SIG-M5 treated with dmso at 0.1 percent for 504 hours (cell line): ENCODE results near the gene FGFR2.

Source experiments
- DNase-seq: peaks from one replicate; lab custom pipeline; 2025; ENCODE audit not compliant: unreplicated experiment; lab: John Stamatoyannopoulos, UW

FGFR2 gene

DNA sequence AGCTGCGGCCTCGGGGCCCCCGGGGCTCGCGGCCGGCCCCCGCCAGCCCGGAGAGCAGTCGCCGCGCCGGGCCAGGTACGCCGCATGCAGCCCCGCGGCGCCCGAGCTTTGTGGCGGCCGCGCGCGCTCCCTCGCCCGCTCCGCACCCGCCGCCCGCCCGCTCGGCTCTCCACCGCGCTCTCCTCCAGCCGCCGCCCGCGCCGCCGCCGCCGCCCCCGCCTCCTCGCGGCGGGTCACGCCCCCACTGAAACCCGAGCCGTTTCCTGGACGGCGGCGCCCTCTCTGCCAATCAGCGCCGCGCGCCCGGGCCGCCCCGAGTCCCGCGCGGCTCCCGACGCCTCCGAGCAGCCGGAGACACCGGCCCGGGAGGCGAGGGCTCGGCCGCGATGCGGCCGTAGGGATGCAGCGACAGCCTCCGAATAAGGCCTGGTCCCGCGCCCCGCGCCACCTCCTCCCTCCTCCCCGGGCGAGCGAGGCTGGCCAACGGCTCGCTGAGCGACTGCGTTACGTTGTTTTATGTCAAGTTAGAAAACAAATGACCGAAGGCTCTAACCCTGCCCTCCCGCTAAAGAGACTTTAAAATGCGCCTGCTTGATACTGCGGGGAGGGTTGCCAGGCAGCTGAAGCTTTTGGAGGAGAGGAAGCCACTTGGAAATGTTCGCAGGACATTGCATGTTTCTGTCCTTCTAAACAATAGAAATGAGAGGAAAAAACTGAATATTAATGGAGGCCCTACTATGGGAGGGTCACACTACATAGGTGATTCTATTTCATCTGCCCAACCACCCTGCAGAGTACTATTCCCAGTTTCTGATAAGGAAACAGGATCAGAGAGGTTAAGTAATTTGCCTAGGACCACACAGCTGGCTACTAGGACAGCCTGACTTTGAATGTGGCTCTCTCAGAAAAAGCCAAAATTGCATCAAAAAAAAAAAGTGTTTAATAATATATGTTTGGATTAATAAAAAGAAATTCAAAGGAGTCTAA, at the start of gene FGFR2:
FGFR2 (minus strand) TSS at position 182 of the 987 bp plus-strand sequence. CDS start 4,627 bp downstream, outside the sequence.
- peak; percentile 8 for DNase-seq

DNA sequence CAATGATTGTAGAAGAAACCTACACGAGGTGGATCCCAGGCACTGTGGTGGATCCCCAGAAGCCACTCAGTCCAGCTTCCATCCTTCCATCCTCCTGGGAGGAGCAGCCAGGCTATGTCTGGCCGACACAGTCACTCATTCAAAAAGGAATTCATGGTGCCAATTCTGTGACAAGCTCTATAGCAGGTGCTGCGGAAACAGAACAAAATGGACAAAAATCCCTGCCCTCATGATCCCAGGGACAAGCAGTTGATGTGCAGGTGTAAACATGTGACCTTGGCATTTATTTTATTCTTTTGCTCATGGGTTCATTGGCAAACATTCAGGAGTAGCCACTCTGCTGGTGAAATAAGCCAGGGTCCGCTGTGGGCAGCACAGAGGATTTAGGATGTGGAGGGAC, 49.2 kb upstream of the FGFR2 start:
- DNase-seq, result no peak

- DNase-seq, result no peak
Observed at GRCh38 chr10:121645696-121646095, 47.5 kb upstream of the FGFR2 start.

DNA sequence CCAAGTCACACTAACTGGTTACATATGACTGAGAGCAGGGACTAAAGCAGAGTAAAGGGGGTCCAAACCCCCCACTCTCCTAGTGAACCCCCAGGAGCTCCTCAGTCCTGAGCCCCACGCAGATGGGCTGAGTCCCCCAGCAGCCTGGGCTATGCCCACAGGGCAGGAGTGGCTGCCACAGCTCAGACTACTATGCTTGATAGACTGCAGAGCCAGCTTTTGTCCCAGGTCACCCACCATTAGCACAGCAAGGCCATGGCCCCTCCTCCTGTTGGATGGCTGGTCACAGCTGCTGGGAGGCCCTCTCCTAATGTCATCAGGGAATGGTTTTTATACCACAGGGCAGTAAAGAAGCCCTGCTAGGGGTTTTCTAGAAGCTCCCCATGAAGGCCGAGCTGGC, 46.3 kb upstream of the FGFR2 start:
- no peak for DNase-seq

GRCh38 chr10:121640266-121640665, 42.0 kb upstream of the FGFR2 start:
- DNase-seq, result no peak

- no peak for DNase-seq
Observed at GRCh38 chr10:121639416-121639815, 41.2 kb upstream of the FGFR2 start.

DNA sequence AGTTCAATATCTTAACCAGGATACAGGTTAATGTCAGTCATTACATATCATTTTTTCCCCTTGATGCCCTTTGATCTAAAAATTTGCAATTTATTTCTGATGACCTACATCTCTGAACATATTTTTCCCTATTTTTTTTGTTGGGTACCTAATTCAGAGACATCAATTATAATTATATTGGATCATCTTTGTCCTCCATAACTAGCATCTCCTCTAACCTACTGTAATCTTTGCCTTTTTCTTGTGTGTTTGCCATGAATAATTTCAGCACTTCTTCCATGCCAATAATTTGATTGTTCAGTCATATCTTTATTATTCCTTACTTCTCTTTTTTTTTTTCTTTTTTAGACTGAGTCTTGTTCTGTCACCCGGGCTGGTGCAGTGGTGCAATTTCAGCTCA, 39.2 kb upstream of the FGFR2 start:
- no peak for DNase-seq

- no peak for DNase-seq
Observed at GRCh38 chr10:121633056-121633455, 34.8 kb upstream of the FGFR2 start.

- no peak for DNase-seq
Observed at GRCh38 chr10:121631365-121632029, 33.3 kb upstream of the FGFR2 start.

GRCh38 chr10:121628859-121629258, 30.6 kb upstream of the FGFR2 start:
- no peak for DNase-seq

DNA sequence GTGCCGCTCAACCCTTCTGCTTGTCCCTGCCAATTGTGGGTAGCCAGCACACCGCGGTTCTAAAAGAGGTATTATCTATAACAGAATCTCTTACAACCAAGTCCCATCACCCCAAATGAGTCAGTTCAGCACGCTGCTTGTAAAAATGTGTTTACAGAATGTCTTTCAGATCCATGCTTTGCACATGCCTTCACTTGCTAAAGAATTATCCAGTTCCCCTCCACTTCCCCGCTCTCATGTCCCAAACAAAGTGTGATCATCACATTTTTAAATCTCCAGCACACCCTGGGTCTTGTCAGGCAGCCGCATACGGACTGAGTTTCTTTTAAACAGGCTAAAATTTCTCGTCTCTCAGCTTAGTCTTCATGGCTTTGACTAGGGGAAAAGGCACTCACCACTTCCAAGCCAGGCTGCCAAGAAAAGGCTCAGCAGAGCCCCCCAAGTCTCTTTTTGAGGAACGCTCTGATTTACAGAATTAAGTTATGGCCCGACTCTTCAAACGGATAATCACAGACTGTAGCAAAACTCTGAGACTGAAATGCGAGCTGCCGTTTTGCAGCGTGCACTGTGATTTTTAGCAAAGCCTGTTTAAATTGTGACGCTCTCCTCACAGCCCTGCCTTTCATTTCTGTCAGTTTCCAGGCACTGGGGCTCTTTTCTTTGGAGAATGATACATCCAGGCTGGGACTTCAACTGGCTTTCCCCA, 29.8 kb upstream of the FGFR2 start:
- no peak for DNase-seq

DNA sequence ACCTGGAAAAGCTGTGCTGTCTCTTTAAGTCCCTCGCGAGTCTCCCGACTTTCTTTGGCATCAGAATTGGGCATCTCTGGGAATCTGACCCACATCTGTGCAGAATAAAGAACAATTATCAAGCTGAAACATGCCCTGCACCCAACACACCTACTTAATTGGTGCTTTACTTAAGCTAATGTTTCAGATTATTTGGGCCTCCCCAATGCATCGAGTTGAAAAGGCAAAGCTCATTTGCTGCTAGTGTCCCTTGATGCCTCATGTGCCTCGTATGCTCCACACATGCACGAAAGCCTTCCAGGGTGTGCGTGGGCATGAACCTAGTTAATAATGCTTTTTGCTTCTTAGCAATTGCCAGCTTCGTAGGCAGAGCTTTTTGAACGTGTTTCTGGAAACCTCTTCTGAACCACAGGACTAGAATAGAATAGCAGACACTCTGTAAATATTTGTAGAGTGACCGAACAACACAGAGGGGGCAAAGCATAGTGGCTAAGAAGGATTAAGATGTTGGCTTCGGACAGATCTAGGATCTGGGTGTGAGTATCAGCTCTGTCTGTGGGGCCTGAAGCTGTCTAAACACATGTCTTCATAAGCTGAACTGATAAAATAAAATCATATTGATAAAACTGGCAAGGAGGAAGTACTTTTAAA, 26.7 kb upstream of the FGFR2 start:
- no peak for DNase-seq

DNA sequence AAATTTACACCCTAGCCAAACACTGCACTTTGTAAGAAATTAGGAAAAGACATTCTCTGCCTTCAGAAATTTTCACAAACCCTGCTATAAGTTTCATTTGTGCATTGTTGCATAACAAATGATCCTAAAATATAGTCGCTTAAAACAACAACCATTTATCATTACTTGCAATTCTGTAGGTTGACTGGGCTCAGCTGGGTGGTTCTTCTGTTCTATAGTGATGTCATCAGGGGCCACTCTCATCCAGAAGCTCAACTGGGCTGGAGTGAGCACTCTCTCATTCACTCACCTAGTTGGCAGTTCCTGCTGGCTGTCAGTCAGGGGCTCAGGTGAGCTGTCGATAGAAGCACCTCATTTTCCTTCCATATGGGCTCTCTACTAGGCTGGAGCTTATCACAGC, 20.7 kb upstream of the FGFR2 start:
- no peak for DNase-seq

DNA sequence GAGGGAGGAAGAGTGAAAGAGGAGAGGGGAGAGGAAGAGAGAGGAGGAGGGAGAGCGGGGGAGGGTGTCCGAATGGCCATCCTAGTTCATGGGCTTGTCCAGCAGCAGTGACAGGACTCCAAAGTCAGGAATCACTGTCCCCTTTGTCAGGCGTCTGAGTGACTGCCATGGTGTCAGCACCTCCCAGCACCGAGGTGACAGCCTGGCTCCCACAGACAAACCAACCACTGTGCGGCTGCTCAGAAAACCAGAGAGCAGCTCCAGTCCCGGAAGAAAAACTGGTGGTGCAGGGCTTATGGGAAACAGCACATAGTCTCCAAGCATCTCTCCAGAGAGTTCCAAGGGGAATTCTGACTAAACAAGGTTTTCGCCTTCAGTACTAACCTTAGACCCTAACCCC, 18.9 kb upstream of the FGFR2 start:
- no peak for DNase-seq

GRCh38 chr10:121616291-121616690, 18.0 kb upstream of the FGFR2 start:
- no peak for DNase-seq

- DNase-seq, result no peak
Observed at GRCh38 chr10:121615836-121616235, 17.6 kb upstream of the FGFR2 start.

- no peak for DNase-seq
Observed at GRCh38 chr10:121615435-121615793, 17.2 kb upstream of the FGFR2 start.

- no peak for DNase-seq
Observed at GRCh38 chr10:121614613-121615434, 16.6 kb upstream of the FGFR2 start.

DNA sequence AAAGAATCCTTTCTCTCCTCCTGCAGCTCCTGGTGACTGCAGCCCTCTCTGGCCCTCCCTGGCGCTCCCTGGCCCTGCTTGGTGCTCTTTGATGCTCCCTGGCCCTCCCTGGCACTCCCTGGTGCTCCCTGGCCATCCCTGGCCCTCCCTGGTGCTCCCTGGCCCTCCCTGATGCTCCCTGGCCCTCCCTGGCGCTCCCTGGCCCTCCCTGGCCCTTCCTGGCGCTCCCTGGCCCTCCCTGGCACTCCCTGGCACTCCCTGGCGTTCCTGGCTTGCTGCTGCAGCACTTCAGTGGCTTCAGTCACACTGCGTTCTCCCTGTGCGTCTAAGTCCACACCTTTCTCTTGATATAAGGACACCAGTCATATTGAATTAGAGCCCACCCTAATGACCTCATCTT, 15.2 kb upstream of the FGFR2 start:
- no peak for DNase-seq

DNA sequence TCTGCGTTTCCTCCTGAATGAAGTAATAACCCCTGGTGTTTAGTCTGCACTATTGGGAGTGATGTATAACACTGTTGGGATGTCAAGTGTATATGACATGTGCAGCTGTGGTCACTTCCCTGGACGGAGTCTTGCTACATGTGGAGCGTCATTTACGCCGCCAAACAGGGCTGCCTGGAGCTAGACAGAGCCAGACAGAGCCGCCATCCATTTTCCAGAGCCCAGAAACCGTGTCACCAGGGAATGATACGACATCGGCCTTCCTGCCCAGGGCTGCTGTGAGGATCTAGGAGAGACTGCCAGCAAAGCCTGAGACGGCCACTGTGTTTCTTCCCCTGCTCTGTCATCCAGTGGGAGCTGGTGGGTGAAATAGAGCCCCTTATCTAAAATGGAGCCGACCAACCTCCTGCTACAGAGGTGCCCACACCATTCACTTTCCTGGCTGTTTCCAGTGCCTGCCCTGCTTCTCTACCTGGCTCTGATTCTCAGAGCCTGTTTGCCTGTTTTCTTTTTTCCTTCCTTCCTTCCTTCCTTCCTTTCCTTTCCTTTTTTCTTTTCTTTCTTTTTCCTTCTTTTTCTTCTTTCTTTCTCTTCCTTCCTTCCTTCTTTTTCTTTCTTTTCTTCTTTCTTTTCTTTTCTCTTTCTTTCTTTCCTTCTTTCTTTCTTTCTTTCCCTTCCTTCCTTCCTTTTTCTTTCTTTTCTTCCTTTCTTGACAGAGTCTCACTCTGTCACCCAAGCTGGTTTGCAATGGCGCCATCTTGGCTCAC, 13.3 kb upstream of the FGFR2 start:
- no peak for DNase-seq
